Epithelial cell of proximal tubule (primary cell): ENCODE measurements around the gene CAMK1G. TPM values are rescaled to one million over a fixed set of nuclear protein-coding genes. Genes with fewer than 3 reads are reported as not detected.

Source experiments
- DNase-seq: peaks from one replicate; pipeline ENCODE4 v3.0.0-alpha.2; 2011; ENCODE audit warnings: low read depth
- H3K4me3 ChIP-seq: 2 replicates; pipeline ENCODE4 v1.5.1; 2011; ENCODE audit warnings: low read depth, mild to moderate bottlenecking, low read length
- total RNA-seq: library from RNA; depleted of rRNA; stranded (reverse); fragments of >200 nt; gene quantifications from 2 replicates; pipeline ENCODE4 v1.2.3, GENCODE V29; 2015
- TF ChIP-seq, protein P1 (sequence below): conservative IDR thresholded peaks from 2 replicates; pipeline ENCODE4 v1.5.1; 2012; ENCODE audit warnings: low read depth, mild to moderate bottlenecking, low read length

Gene CAMK1G
- total RNA-seq, 1 donor from 2014 or later: 0.23 TPM

DNA sequence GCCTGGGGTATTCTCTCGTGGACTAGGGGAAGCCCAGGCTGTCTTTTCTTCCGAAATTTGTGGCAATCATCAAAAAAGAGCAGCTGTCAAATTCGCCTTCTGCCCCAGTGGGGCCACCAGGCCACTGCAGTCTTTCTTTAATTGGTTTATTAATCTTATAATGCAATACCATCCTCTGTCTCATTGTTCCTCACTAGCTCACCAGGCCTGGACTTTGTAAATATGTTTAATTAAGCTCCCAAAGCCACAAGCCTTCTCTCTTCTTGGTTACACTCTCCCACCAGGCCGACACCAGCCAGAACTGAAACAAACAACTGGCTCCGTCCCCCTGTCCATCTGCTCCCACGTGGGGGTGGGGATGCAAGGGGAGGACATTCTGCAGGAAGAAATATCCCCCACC is 22.0 kb upstream of the CAMK1G start:
- TF ChIP-seq, protein P1, sequence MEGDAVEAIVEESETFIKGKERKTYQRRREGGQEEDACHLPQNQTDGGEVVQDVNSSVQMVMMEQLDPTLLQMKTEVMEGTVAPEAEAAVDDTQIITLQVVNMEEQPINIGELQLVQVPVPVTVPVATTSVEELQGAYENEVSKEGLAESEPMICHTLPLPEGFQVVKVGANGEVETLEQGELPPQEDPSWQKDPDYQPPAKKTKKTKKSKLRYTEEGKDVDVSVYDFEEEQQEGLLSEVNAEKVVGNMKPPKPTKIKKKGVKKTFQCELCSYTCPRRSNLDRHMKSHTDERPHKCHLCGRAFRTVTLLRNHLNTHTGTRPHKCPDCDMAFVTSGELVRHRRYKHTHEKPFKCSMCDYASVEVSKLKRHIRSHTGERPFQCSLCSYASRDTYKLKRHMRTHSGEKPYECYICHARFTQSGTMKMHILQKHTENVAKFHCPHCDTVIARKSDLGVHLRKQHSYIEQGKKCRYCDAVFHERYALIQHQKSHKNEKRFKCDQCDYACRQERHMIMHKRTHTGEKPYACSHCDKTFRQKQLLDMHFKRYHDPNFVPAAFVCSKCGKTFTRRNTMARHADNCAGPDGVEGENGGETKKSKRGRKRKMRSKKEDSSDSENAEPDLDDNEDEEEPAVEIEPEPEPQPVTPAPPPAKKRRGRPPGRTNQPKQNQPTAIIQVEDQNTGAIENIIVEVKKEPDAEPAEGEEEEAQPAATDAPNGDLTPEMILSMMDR: no peak

DNA sequence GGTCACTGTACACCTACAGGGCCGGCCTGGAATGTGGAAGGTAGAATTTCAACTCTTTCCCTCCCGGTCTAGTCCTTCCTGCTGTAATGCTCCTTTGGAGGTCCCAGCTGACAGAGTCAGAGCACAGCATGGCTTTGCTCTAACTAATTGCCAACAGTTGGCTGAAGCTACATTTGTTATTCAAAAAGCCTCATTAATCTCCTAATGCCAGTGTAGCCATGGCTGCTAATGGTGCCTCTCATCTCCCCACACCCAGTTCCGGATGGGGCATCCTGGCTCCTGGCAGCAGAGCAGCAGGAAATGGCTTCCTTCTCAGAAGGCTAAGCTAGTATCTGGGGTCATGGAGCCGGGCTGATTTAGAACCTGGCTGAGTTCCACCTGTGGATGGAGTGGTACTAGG is 18.7 kb upstream of the CAMK1G start:
- no peak overlapping the region for H3K4me3 ChIP-seq
- DNase-seq: no peak
- TF ChIP-seq, protein P1: no peak

More for the DNA sequence above, 22.0 kb upstream of the CAMK1G start:
- no peak for DNase-seq
- no peak overlapping the region for H3K4me3 ChIP-seq

DNA sequence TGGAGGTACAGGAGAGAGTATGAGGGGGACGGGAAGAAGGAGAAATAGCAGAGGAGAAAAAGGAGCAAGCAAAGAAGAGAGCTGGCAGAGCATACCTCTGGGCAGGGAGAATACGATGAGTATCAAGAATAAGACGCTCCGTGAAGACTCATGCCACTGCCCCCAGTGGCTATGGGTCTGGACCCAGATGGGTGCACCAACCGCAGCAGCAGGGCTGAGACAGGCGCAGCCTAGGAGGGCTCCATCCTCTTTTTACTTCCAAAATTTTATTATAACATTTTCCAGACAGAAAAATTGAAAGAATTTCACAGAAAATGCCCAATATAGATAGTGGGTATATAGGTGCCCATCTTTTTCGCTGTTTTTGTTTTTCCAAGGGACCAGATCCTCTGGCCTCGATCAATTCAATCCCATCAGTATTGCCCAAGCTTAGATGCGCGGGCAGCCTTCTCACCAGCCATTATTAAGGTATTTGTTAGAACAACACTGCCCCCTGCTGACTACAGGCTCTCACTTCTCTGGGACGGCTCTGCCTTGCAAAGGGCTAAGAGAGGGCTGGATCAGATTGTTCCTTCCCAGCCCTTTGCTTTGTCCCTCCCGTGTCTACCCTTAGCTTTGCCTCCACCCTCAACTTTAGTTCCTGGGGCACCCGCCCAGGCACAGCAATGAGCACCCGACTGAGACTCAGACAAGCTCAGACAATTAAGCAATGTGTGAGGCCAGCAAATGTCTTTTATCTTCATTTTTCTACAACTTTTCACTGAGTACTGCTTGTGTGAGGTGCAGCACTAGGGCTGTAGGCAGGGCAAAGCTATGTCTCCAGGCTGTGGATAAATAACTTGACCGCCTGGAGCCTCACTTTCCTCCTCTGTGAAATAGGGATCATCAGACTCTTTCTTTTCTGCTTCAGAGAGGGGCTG is 17.5 kb upstream of the CAMK1G start:
- TF ChIP-seq, protein P1: peak; percentile 84
- no peak overlapping the region for H3K4me3 ChIP-seq
- DNase-seq: no peak

DNA sequence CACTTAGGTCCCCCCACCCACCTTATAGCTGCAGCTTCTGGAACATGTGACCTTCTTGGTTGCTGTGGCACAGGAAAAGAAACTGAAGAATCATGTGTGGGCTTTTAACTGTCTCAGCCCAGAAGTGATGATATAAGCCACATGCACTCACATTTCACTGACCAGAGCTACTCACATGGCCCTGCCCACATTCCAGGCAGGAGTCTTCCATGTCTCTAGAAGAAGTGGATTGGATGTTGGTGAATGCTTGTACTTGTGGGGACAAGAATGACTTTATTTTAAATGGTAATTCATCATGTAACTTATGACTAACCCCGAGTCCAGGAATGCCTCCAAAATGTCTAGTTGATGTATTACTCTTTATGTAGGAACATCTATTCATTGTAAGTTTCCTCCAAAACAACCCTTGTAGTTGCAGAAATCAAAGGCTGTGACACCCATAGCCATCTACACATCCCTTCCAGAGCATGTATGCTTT is 15.8 kb upstream of the CAMK1G start:
- H3K4me3 ChIP-seq: no peak overlapping the region
- TF ChIP-seq, protein P1: no peak
- no peak for DNase-seq

DNA sequence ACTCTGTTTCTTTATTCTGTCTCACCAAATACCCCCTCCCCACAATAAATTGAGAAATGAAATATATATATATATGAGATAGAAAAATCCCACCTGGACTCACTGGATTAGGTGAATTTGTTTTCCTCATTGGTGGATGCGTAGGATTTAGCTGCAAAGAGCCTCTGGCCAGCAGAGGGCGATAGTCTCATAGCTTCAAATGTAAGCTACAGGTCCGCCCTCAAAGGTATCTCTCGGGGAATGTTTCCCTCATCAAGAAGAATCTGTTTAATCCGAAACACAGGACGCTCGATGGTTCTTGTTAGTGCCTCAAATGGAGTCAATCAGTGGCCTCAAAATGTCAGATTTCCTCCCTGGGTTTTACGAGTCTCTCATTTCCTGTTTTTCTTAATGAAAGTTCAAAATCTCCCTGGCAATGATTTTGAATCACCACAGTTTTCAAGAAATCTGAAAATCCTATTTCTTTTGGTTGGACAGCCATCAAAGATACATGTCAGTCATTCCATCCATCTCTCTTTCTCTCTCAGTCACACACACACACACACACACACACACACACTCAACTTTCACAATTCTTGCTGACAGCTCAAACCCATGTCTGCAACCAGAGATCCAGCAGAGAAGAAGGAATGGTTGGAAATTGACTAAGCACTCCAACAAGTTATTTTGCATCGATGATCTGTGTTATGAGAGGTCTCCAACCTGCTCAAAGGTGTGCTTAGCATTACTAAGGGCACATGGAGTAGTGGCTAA is 13.9 kb upstream of the CAMK1G start:
- TF ChIP-seq, protein P1: peak; percentile 98
- no peak overlapping the region for H3K4me3 ChIP-seq
- DNase-seq: peak; percentile 49

DNA sequence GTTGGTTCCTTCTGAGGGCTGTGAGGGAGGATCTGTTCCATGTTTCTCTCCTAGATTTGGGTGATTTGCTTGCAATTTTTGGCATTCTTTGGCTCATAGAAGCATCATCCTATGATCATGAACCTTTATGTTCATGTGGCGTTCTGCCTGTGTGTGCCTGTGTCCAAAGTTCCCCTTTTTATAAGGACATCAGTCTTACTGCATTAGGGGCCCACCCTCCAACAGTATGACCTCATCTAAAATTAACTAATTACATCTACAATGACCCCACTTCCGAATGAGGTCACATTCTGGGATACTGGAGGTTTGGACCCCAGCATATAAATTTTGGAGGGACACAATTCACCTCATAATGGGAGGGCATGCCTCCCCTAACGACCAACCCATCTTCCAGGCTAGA is 12.8 kb upstream of the CAMK1G start:
- H3K4me3 ChIP-seq: no peak overlapping the region
- no peak for DNase-seq
- TF ChIP-seq, protein P1: no peak
